ENCODE results near the gene TGFA. TPM values are rescaled to one million over a fixed set of nuclear protein-coding genes. Genes with fewer than 3 reads are reported as not detected.

Gene TGFA
- total RNA-seq, 1 donor from 2014 or later = 1.4 TPM

GRCh38 chr2:70494293-70494886, 59.2 kb downstream of the TGFA start:
- no peak for TF ChIP-seq CTCF (conservative IDR thresholded peaks at IDR 0.05)
- Mint-ChIP-seq H3K4me3 (no peak overlapping the region), H3K36me3 (ENCODE audit: low read depth) (no peaks in the 10 kb centered on the region), H3K9me3 (no peaks in the 10 kb centered on the region), H3K27me3 (ENCODE audit: low read depth) (peaks cover 14% of the 10 kb centered on the region), H3K4me1 (peaks cover 11% of the 10 kb centered on the region), H3K27ac (ENCODE audit: unreplicated experiment) (no peak overlapping the region)
- no peak for DNase-seq (ENCODE audit: low read depth, low spot score)

- Mint-ChIP-seq H3K4me3 (no peak overlapping the region), H3K27me3 (ENCODE audit: low read depth) (peaks cover 2% of the 10 kb centered on the region), H3K36me3 (ENCODE audit: low read depth) (no peaks in the 10 kb centered on the region), H3K4me1 (peaks cover 11% of the 10 kb centered on the region), H3K9me3 (no peaks in the 10 kb centered on the region), H3K27ac (ENCODE audit: unreplicated experiment) (no peak overlapping the region)
- TF ChIP-seq CTCF (conservative IDR thresholded peaks at IDR 0.05) = no peak
- DNase-seq (ENCODE audit: low read depth, low spot score) = no peak
These were observed 63.2 kb downstream of the TGFA start for GRCh38 chr2:70490381-70490780.

- DNase-seq (ENCODE audit: low read depth, low spot score) = no peak
- H3K36me3 Mint-ChIP-seq (ENCODE audit: low read depth) = no peaks in the 10 kb centered on the region
- peaks cover 11% of the 10 kb centered on the region for H3K4me1 Mint-ChIP-seq
- TF ChIP-seq CTCF (conservative IDR thresholded peaks at IDR 0.05) = no peak
- no peak overlapping the region for H3K27ac Mint-ChIP-seq (ENCODE audit: unreplicated experiment)
- peaks cover 2% of the 10 kb centered on the region for H3K27me3 Mint-ChIP-seq (ENCODE audit: low read depth)
- peaks cover 3% of the 10 kb centered on the region for H3K9me3 Mint-ChIP-seq
- no peak overlapping the region for H3K4me3 Mint-ChIP-seq
These were observed 64.5 kb downstream of the TGFA start for GRCh38 chr2:70489165-70489564.

- H3K4me1 Mint-ChIP-seq = peaks cover 8% of the 10 kb centered on the region
- no peak for DNase-seq (ENCODE audit: low read depth, low spot score)
- no peak for TF ChIP-seq CTCF (conservative IDR thresholded peaks at IDR 0.05)
- no peak overlapping the region for H3K4me3 Mint-ChIP-seq
- H3K36me3 Mint-ChIP-seq (ENCODE audit: low read depth) = no peaks in the 10 kb centered on the region
- H3K9me3 Mint-ChIP-seq = peaks cover 3% of the 10 kb centered on the region
- H3K27ac Mint-ChIP-seq (ENCODE audit: unreplicated experiment) = no peak overlapping the region
- H3K27me3 Mint-ChIP-seq (ENCODE audit: low read depth) = no peaks in the 10 kb centered on the region
These were observed 69.5 kb downstream of the TGFA start for GRCh38 chr2:70484086-70484485.

- Mint-ChIP-seq H3K4me3 (no peak overlapping the region), H3K36me3 (ENCODE audit: low read depth) (no peaks in the 10 kb centered on the region), H3K27ac (ENCODE audit: unreplicated experiment) (no peak overlapping the region), H3K4me1 (peaks cover 8% of the 10 kb centered on the region), H3K27me3 (ENCODE audit: low read depth) (no peaks in the 10 kb centered on the region), H3K9me3 (peaks cover 3% of the 10 kb centered on the region)
- TF ChIP-seq CTCF (conservative IDR thresholded peaks at IDR 0.05) = no peak
- DNase-seq (ENCODE audit: low read depth, low spot score) = no peak
These were observed 71.2 kb downstream of the TGFA start for GRCh38 chr2:70482401-70482800.

Measured in neural crest cell (in vitro differentiated cells).